GM21528 (cell line): ENCODE results near the gene VTI1A.

Source experiments
- ATAC-seq: cut with Tn5 transposase; IDR thresholded peaks from one replicate; pipeline ENCODE4 v1.9.1; 2021; ENCODE audit warnings: mild to moderate bottlenecking, moderate library complexity; ENCODE audit not compliant: unreplicated experiment, low FRiP score

The VTI1A gene

GRCh38 chr10:112819231-112819630 lies 372.2 kb downstream of the VTI1A start:
- ATAC-seq = no peak

- ATAC-seq = no peak
Observed at GRCh38 chr10:112820320-112820719, 373.3 kb downstream of the VTI1A start.

- no peak for ATAC-seq
Observed at GRCh38 chr10:112821038-112821437, 374.0 kb downstream of the VTI1A start.

- no peak for ATAC-seq
Observed at GRCh38 chr10:112821663-112822062, 374.6 kb downstream of the VTI1A start.

DNA sequence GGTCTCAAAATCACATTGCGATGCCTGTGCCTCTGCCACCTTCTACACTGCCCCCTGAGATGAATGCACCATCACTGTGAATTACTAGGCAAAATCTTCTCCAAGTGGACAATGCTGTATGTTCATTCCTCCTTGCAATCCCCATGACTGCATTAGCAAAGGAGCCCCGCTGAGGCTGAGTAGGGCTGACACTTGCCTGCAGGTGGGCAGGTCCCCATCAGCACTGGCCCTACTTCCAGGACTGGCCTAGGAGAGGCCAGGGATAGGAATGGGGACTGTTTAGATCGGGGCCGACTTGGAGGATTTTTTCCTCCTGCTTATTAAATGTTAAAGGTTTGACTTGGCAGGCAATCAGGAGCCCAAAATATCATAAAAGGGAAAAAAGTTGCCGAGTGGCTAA lies 376.0 kb downstream of the VTI1A start:
- no peak for ATAC-seq

DNA sequence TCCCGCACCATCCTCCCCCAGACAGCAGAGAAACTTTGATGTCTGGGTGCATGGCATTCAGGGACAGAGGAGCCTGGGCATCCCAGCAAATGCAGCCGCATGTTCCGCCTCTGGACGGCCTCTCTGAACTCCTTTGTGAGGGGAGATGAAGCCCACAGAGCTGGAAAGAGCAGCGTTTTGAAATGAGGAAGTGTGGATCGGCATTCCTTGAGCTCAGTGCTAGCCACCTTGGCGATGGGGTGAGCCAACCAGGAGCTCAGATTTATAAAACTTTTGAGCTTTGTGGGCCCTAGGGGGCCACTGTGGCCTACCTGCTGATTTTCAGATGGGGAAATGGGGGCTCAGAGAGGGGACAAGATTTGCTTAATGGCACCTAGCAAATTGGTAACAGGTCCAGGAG lies 376.6 kb downstream of the VTI1A start:
- ATAC-seq = no peak

GRCh38 chr10:112826018-112826697 lies 379.1 kb downstream of the VTI1A start:
- no peak for ATAC-seq

GRCh38 chr10:112827086-112827485 lies 380.1 kb downstream of the VTI1A start:
- no peak for ATAC-seq

DNA sequence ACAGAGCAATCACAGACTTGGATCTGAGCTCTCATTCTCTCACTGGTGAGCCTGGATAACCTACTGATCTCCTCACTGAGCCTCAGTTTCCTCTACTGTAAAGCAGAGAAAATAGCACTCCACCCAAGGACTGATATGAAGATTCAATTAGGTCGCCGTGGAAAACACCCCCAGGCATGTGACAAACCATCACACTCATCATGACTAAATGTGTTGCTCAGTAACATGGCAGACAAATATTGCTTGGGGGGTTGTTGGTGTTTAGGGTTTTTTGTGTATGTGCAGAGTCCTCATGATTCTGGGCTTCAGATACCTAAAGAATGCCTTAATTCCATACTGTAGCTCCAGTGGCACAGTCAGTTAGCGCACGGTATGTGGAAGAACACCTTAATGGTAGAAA lies 380.9 kb downstream of the VTI1A start:
- ATAC-seq = no peak

DNA sequence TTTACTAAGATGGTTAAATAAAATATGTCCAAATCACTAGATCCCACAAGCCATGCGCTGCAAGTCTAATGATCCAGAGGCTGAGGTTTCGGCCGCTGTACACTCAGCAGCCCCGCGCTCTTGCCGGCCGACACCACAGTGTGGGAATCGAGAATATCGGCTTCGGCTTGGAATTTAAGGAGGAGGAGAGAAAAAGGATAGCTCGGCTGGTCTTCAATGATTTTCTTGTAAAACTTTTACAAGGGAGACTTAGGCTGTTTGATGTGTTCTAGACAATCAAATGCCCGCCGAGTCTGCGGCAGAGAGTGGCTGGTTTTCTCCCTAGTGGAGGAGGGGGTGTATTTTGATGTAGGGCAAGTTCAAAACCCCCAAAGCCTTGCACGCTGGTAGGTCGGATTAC lies 384.8 kb downstream of the VTI1A start:
- no peak for ATAC-seq

GRCh38 chr10:112832361-112832878 lies 385.4 kb downstream of the VTI1A start:
- no peak for ATAC-seq

DNA sequence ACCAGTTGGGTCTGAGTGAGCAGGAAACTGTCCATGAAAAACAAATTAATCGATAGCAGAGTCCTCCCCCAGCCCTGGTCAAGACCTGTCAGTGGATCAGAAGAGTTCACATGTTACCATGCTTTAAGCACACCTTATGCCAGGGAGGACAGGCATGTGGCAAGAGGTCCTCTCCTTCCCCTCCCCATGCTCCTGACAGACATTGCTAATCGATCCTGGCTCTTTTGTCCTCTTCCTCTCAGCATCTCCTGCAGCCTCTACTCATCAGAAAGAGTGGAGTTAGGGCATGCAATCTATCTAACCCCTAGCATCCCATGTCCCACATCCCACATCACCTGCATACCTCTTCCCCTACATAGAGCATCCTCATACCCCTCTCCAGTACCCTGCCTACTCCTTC lies 385.9 kb downstream of the VTI1A start:
- no peak for ATAC-seq

DNA sequence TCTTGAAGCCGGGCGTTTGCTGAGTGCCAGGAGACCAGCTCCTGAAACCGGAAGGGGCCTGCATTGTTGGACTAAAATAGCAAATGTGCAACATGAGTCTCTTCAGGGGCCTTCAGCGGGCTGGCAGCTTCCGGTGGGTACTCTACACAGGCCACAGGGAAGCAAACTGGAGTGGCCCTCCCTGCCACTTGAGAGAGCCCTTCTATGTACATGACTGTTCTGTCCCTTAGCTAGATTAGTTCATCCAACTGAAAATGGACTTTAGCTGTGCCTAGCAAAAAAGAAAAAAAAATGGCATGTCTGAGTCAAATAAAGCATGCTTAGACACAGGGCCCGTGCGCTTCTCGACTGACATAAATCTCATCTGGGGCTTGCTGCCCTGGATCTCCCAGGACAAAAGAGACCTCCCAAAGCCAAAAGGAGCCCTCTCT lies 387.8 kb downstream of the VTI1A start:
- ATAC-seq = no peak

DNA sequence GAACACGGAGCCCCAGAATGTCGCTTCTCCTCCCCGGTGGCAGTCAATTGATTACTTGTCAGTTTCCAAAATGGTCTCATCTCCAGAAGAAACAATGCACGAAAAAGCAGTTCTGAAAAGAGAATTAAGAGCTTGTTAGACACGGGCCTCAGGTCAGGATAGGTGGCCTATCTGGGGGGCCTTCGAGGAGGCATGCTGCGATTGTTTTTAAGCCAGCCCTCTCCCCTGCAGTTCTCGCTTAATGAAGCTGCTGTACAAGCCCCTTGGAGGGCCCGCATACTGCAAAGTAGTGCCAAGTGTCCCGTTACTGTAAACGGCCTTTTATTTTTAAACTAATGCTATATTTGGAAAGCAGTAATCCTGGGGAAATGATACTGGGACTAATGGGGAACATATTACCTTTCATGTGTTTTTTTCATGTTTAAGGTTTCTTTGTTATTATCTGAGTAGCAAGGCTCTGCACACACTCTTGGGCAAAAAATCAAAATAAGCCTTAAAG lies 388.3 kb downstream of the VTI1A start:
- no peak for ATAC-seq

DNA sequence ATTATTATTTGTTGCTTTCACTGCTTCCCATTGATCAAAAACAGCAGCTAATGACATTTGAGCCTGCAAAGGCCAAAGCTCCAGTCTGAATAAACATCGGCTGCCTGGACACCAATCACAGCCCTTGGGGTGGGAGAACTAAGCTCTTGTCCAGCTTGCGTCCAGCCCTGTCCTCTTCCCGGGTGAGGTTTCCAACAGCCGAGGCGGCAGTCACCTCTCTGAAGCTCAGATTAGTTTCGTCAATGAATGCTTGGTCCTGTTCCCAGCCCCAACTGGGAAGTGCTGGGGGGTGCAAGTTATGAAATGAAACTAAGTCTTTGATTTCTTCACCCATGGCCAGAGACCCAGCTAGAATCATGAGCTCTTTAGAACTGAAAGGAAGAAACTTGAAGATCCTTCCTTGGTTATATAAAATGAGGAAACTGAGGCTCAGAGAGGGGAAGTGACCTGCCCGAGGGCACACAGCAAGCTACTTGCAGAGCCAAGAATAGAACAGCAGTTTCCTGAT lies 389.0 kb downstream of the VTI1A start:
- ATAC-seq = no peak

DNA sequence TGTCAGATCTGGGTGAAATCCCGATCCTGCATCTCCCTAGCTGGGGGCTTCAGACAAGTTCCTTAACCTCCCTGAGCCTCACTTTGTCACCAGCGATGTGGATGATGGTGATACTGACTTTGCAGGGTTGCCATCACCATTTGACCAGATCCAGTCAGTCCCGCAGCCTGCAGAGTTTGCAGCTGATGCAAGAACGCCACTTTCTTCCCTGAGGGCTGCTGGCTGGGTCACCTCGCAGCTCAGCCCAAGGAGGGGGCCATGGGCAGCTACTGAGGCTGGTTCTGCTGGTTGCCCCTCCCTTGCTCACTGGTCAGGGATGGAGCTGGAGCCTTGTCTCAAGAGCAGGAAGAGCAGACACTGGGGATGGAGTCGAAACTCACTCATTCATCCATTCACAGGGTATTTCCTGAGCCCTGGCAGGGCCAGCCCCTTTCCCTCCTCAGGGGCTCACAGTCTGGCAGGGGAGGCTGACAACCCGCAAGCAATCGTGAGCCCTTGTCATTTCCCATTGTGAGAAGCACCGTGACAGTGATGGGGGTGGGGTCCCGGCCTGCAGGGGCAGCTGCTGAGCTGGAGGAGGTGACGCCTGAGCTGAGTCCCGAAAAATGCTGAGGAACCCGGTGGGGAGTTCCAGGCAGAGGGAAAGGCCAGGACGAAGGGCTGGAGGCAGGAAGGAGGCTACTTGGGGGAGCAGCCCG lies 391.9 kb downstream of the VTI1A start:
- no peak for ATAC-seq

- ATAC-seq = no peak
Observed at GRCh38 chr10:112839928-112840654, 393.1 kb downstream of the VTI1A start.

DNA sequence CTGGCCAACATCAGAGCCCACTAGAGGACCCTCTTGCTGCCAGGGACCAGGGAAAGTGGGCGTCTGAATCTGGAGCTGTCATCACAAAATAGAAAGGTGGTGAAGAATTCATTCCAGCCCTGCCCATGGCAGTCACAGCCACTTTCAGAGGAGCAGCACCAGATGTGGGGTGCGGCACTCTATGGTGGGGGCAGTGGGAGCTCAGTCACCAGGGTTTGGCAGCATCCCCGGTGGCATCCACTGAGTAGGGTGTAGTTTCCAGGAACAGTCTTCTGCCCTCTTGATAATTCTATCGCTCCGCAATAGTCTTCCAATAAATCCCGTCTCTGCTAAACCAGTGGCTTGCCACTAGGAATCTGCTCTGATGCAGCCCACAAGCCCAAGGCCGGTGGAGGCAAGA lies 394.5 kb downstream of the VTI1A start:
- no peak for ATAC-seq

DNA sequence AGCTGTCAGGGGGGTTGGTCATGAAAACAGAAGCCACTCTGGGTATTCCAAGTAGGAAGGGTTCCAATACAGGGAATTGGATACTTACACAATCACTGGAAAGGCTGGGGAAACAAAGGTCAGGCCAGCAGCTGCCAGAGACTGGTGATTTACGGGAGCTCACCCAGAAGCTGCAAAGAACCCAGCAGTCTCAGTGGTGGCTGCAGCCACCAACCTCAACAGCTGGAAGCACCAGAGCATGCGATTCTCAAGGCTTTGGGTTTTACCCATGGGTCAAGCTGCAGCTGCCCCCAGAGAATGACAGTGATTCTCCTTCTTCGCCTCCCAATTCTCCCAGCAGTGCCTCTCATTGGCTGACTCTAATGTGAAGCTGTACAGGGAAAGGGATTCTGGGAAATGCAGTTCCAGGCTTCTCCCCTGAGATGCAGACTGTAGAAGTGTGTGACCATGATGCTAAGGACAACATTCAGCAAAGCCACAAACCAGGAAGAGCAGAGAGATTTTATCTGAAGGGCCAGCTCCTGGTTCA lies 395.9 kb downstream of the VTI1A start:
- peak; percentile 93 for ATAC-seq

- no peak for ATAC-seq
Observed at GRCh38 chr10:112843623-112844022, 396.6 kb downstream of the VTI1A start.
